Measurements from ENCODE around the gene IRS2. TPM values are rescaled to one million over a fixed set of nuclear protein-coding genes. Genes with fewer than 3 reads are reported as not detected.

IRS2 gene
- total RNA-seq, 2 donors from 2014 or later = 11.4 to 22.7 TPM

- intact Hi-C loops (cut with DNase I) = no loop called here
- H3K9me3 ChIP-seq = no peaks in the 10 kb centered on the region
- ATAC-seq (peak; percentile 90), DNase-seq (peak; percentile 59 to 78 (median 71))
- TF ChIP-seq POLR2A (IDR thresholded peaks at IDR 0.05) = no peak
- TF ChIP-seq, protein P1, sequence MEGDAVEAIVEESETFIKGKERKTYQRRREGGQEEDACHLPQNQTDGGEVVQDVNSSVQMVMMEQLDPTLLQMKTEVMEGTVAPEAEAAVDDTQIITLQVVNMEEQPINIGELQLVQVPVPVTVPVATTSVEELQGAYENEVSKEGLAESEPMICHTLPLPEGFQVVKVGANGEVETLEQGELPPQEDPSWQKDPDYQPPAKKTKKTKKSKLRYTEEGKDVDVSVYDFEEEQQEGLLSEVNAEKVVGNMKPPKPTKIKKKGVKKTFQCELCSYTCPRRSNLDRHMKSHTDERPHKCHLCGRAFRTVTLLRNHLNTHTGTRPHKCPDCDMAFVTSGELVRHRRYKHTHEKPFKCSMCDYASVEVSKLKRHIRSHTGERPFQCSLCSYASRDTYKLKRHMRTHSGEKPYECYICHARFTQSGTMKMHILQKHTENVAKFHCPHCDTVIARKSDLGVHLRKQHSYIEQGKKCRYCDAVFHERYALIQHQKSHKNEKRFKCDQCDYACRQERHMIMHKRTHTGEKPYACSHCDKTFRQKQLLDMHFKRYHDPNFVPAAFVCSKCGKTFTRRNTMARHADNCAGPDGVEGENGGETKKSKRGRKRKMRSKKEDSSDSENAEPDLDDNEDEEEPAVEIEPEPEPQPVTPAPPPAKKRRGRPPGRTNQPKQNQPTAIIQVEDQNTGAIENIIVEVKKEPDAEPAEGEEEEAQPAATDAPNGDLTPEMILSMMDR (IDR thresholded peaks at IDR 0.05) = no peak
- peaks cover 17% of the 10 kb centered on the region for H3K4me1 ChIP-seq
- H3K27me3 ChIP-seq = no peaks in the 10 kb centered on the region
- 13 to 21% methylated on average over 5 of the region's 5 CpGs for WGBS, 2 donors
- no peak overlapping the region for H3K4me3 ChIP-seq
- H3K27ac ChIP-seq = peak overlapping the region in 3 of 4 donors; percentile 26 to 50 (median 35)
- H3K36me3 ChIP-seq (replicated peaks in 1 of 2; ENCODE audit: insufficient read depth in 1 of 2, low read depth in 2 of 2) = no peaks in the 10 kb centered on the region
Observed at GRCh38 chr13:109816112-109816807, 29.9 kb upstream of the IRS2 start.

GRCh38 chr13:109815651-109816050 is 29.3 kb upstream of the IRS2 start:
- intact Hi-C loops (cut with DNase I) = no loop called here

GRCh38 chr13:109813663-109814062 is 27.3 kb upstream of the IRS2 start:
- no peaks in the 10 kb centered on the region for H3K36me3 ChIP-seq (replicated peaks in 1 of 2; ENCODE audit: insufficient read depth in 1 of 2, low read depth in 2 of 2)
- H3K4me1 ChIP-seq = peaks cover 17% of the 10 kb centered on the region

More at GRCh38 chr13:109815651-109816050, 29.3 kb upstream of the IRS2 start:
- no peaks in the 10 kb centered on the region for H3K27me3 ChIP-seq
- ATAC-seq (no peak), DNase-seq (no peak)
- H3K27ac ChIP-seq = peak overlapping the region in 3 of 4 donors; percentile 26 to 50 (median 35)
- H3K9me3 ChIP-seq = no peaks in the 10 kb centered on the region
- WGBS, 2 donors = 72 to 77% methylated on average over 5 of the region's 5 CpGs
- peaks cover 17% of the 10 kb centered on the region for H3K4me1 ChIP-seq
- TF ChIP-seq POLR2A (IDR thresholded peaks at IDR 0.05) = no peak
- TF ChIP-seq, protein P1 (IDR thresholded peaks at IDR 0.05) = no peak
- H3K4me3 ChIP-seq = no peak overlapping the region
- no peaks in the 10 kb centered on the region for H3K36me3 ChIP-seq (replicated peaks in 1 of 2; ENCODE audit: insufficient read depth in 1 of 2, low read depth in 2 of 2)

GRCh38 chr13:109812382-109812781 is 26.0 kb upstream of the IRS2 start:
- DNase-seq (no peak), ATAC-seq (no peak)
- TF ChIP-seq, protein P1 (IDR thresholded peaks at IDR 0.05) = no peak
- TF ChIP-seq POLR2A (IDR thresholded peaks at IDR 0.05) = no peak
- intact Hi-C loops (cut with DNase I) = no loop called here
- Histone ChIP-seq H3K4me1 (peaks cover 17% of the 10 kb centered on the region), H3K4me3 (no peak overlapping the region), H3K27me3 (no peaks in the 10 kb centered on the region), H3K27ac (no peak overlapping the region), H3K36me3 (replicated peaks in 1 of 2; ENCODE audit: insufficient read depth in 1 of 2, low read depth in 2 of 2) (no peaks in the 10 kb centered on the region), H3K9me3 (no peaks in the 10 kb centered on the region)
- WGBS, 2 donors = 60 to 75% methylated on average over 8 of the region's 8 CpGs

More at GRCh38 chr13:109813663-109814062, 27.3 kb upstream of the IRS2 start:
- intact Hi-C loops (cut with DNase I) = no loop called here
- no peaks in the 10 kb centered on the region for H3K9me3 ChIP-seq
- no peaks in the 10 kb centered on the region for H3K27me3 ChIP-seq
- no peak overlapping the region for H3K4me3 ChIP-seq
- TF ChIP-seq, protein P1 (IDR thresholded peaks at IDR 0.05) = no peak
- TF ChIP-seq POLR2A (IDR thresholded peaks at IDR 0.05) = no peak
- DNase-seq (no peak), ATAC-seq (no peak)
- no peak overlapping the region for H3K27ac ChIP-seq

Data from body of pancreas (tissue), 4 donors.